ENCODE data around the gene EDDM13. TPM values are rescaled to one million over a fixed set of nuclear protein-coding genes. Genes with fewer than 3 reads are reported as not detected.

Gene EDDM13
- total and polyA plus RNA-seq, 2 of the 13 experiments (the other 11 are each of a cell fraction or from before 2014, with no cell fraction given) = not detected

DNA sequence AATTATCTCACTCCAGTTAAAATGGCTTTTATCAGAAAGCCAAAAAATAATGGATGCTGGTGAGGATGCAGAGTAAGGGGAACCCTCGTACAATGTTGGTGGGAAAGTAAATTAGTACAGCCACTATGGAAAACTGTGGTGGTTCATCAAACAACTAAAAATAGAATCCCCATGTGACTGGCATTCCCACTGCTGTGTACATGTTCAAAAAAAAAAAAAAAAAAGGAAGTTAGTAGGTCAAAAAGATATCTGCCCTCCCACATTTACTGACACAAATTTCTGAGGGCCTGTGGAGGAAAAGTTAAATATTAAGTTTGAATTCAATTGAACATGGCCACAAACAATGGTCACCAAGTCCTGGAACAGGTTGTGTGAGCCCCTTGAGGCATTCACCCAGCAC, 51.9 kb downstream of the EDDM13 start:
- Histone ChIP-seq H3K36me3 (replicated peaks in 1 of 2; ENCODE audit: control insufficient read depth in 1 of 2, insufficient read depth in 2 of 2, low read length in 2 of 2) (no peaks in the 10 kb centered on the region), H3K4me2 (ENCODE audit: low read depth, low read length) (no peak overlapping the region), H2AFZ (ENCODE audit: low read length) (no peak overlapping the region), H3K27ac (ENCODE audit: extremely low read length, insufficient read depth, low read length) (no peak overlapping the region), H3K4me3 (replicated peaks in 1 of 3; ENCODE audit: insufficient read depth in 1 of 3, low read depth in 2 of 3, low read length in 3 of 3) (no peak overlapping the region), H3K27me3 (ENCODE audit: control insufficient read depth in 1 of 2, insufficient read depth in 2 of 2, low read length in 2 of 2) (no peaks in the 10 kb centered on the region; a peak in 1 of 5 replicates), H3K4me1 (ENCODE audit: insufficient read depth, low read length) (0 out of 2 replicates have a peak, but pooled peaks cover 6% of the 10 kb centered on the region), H3K79me2 (ENCODE audit: insufficient read depth, low read length) (no peaks in the 10 kb centered on the region), H3K9me3 (ENCODE audit: low read length) (no peaks in the 10 kb centered on the region), H3K9ac (ENCODE audit: insufficient read depth, low read depth, low read length) (no peak overlapping the region), H4K20me1 (ENCODE audit: insufficient read depth, low read length) (no peaks in the 10 kb centered on the region)
- intact Hi-C loops (cut with micrococcal nuclease; ENCODE audit: unreplicated experiment) (no loop called here), in situ Hi-C loops (cut with HindIII; ENCODE audit: extremely low pct_ligation_motif_present, low pct_unique_long_range_greater_than_20kb) (no loop called here)
- 12% methylated on average over 1 of the region's 1 CpG for WGBS (ENCODE audit: low lambda C conversion rate)
- BruUV-seq (replicated peaks) = no TSS peak
- DNase-seq (ENCODE audit: low spot score) (no peak), ATAC-seq (no peak), FAIRE-seq (no peak)
- CTCF ChIA-PET (ENCODE audit: low intra/inter-chr PET ratio, low total read pairs) = no interaction called here
- TF ChIP-seq ZNF709 (CRISPR knock-in tag; IDR thresholded peaks at IDR 0.05) (no peak), CC2D1A (CRISPR knock-in tag; IDR thresholded peaks at IDR 0.05) (no peak), ZNF674 (CRISPR knock-in tag; IDR thresholded peaks at IDR 0.05; ENCODE audit: low read depth) (no peak), ZFP82 (CRISPR knock-in tag; IDR thresholded peaks at IDR 0.05; ENCODE audit: borderline replicate concordance) (no peak), SP5 (CRISPR knock-in tag; IDR thresholded peaks at IDR 0.05; ENCODE audit: borderline replicate concordance, low read depth) (no peak), ZZZ3 (CRISPR knock-in tag; IDR thresholded peaks at IDR 0.05; ENCODE audit: borderline replicate concordance) (no peak), MED1 (CRISPR knock-in tag; IDR thresholded peaks at IDR 0.05) (no peak), ZNF44 (CRISPR knock-in tag; IDR thresholded peaks at IDR 0.05) (no peak), ZNF615 (CRISPR knock-in tag; IDR thresholded peaks at IDR 0.05; ENCODE audit: borderline replicate concordance) (no peak), ZNF136 (CRISPR knock-in tag; IDR thresholded peaks at IDR 0.05; ENCODE audit: low read depth) (no peak)
- TF ChIP-seq, protein P1, sequence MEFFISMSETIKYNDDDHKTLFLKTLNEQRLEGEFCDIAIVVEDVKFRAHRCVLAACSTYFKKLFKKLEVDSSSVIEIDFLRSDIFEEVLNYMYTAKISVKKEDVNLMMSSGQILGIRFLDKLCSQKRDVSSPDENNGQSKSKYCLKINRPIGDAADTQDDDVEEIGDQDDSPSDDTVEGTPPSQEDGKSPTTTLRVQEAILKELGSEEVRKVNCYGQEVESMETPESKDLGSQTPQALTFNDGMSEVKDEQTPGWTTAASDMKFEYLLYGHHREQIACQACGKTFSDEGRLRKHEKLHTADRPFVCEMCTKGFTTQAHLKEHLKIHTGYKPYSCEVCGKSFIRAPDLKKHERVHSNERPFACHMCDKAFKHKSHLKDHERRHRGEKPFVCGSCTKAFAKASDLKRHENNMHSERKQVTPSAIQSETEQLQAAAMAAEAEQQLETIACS (CRISPR knock-in tag; IDR thresholded peaks at IDR 0.05) = no peak
- TF ChIP-seq, protein P2, sequence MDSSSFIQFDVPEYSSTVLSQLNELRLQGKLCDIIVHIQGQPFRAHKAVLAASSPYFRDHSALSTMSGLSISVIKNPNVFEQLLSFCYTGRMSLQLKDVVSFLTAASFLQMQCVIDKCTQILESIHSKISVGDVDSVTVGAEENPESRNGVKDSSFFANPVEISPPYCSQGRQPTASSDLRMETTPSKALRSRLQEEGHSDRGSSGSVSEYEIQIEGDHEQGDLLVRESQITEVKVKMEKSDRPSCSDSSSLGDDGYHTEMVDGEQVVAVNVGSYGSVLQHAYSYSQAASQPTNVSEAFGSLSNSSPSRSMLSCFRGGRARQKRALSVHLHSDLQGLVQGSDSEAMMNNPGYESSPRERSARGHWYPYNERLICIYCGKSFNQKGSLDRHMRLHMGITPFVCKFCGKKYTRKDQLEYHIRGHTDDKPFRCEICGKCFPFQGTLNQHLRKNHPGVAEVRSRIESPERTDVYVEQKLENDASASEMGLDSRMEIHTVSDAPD (CRISPR knock-in tag; IDR thresholded peaks at IDR 0.05) = no peak
- POLR2A ChIA-PET = no interaction called here
